Panc1 (cell line): ENCODE results near the gene TMED7. TPM values are rescaled to one million over a fixed set of nuclear protein-coding genes. Genes with fewer than 3 reads are reported as not detected.

Source experiments
- ATAC-seq: fragments of 200-7000 bp; cut with Tn5 transposase; 2 replicates; pipeline ENCODE4 v1.9.1; 2020; ENCODE audit warnings: mild to moderate bottlenecking, moderate library complexity
- BruUV-seq: library from RNA; stranded (reverse); fragments of 400-500 nt; replicated peaks from 2 replicates; lab custom pipeline; 2021; lab: Mats Ljungman, UMichigan
- CTCF ChIA-PET: fragments of 300-600 bp; sonication (Branson Sonifier 250); formaldehyde crosslinking; loops from one replicate; lab custom pipeline; 2022; ENCODE audit warnings: antibody characterized with exemption; lab: Charles Lee
- POLR2A ChIA-PET: fragments of 300-600 bp; sonication (Branson Sonifier 250); formaldehyde crosslinking; loops from one replicate; lab custom pipeline; 2022; ENCODE audit warnings: antibody characterized with exemption; lab: Charles Lee
- DNase-seq: peaks from one replicate; pipeline ENCODE4 v3.0.0-alpha.2; 2010; ENCODE audit warnings: low read depth, low spot score
- H3K27ac ChIP-seq: 2 replicates; pipeline ENCODE4 v1.5.1; 2011; ENCODE audit warnings: mild to moderate bottlenecking, low read length, inconsistent platforms
- H3K27me3 ChIP-seq: fragments of 200-500 bp; sonication (Bioruptor generic); 2 replicates; pipeline ENCODE4 v1.6.0; 2014; ENCODE audit warnings: low read length, inconsistent platforms; ENCODE audit not compliant: control insufficient read depth, insufficient read depth
- H3K36me3 ChIP-seq: fragments of 200-500 bp; sonication (Bioruptor generic); 2 replicates; pipeline ENCODE4 v1.5.1; 2014; ENCODE audit warnings: inconsistent platforms, mild to moderate bottlenecking, low read length, moderate library complexity; ENCODE audit not compliant: control insufficient read depth, insufficient read depth
- H3K4me1 ChIP-seq: 2 replicates; pipeline ENCODE4 v1.5.1; 2011; ENCODE audit warnings: inconsistent platforms, mild to moderate bottlenecking, low read length, moderate library complexity; ENCODE audit not compliant: control insufficient read depth, insufficient read depth
- H3K4me3 ChIP-seq, 2 experiments: 2 replicates each; pipeline ENCODE4 v1.5.1; 2011 to 2012; ENCODE audit warnings: low read depth in 2 of 2, low read length in 2 of 2, mild to moderate bottlenecking in 2 of 2, inconsistent platforms in 1 of 2, moderate library complexity in 1 of 2
- H3K9me3 ChIP-seq: fragments of 200-500 bp; sonication (Bioruptor generic); 2 replicates; pipeline ENCODE4 v1.5.1; 2014; ENCODE audit warnings: low read depth, mild to moderate bottlenecking, inconsistent platforms, low read length, moderate library complexity; ENCODE audit not compliant: control insufficient read depth, insufficient read depth
- POLR2AphosphoS5 ChIP-seq: IDR thresholded peaks from 2 replicates; pipeline ENCODE4 v1.6.1; 2012; ENCODE audit warnings: mild to moderate bottlenecking, low read depth, low read length, moderate library complexity
- SIN3A ChIP-seq: IDR thresholded peaks from 2 replicates; pipeline ENCODE4 v1.6.1; 2012; ENCODE audit warnings: low read depth, mild to moderate bottlenecking, low read length, moderate library complexity, borderline replicate concordance; ENCODE audit not compliant: insufficient read depth
- TCF7L2 ChIP-seq: IDR thresholded peaks from 2 replicates; pipeline ENCODE4 v1.6.1; 2011; ENCODE audit warnings: mild to moderate bottlenecking, low read depth, low read length, inconsistent platforms
- in situ Hi-C: cut with HindIII; loops from 2 replicates; pipeline ENCODE4 v1.10.0; 2016; ENCODE audit warnings: low sequenced_read_pairs, low pct_unique_long_range_greater_than_20kb
- intact Hi-C: fragments of 100-400 bp; cut with micrococcal nuclease; formaldehyde crosslinking; loops from one replicate; pipeline ENCODE4 v1.10.0; 2022; ENCODE audit not compliant: unreplicated experiment
- total RNA-seq: library from RNA; stranded (reverse); gene quantifications from one replicate; pipeline ENCODE4 v1.2.1, GENCODE V29; 2021; ENCODE audit not compliant: unreplicated experiment
- TF ChIP-seq, protein P1 (sequence below): fragments of 450-650 bp; IDR thresholded peaks from 2 replicates; pipeline ENCODE4 v1.5.1; 2017; ENCODE audit warnings: mild to moderate bottlenecking
- TF ChIP-seq, protein P2 (sequence below), 2 experiments: IDR thresholded peaks; 2 replicates each; pipeline ENCODE4 v1.6.1; 2011 to 2012; ENCODE audit warnings: low read depth in 2 of 2, control low read depth in 1 of 2, low read length in 1 of 2, mild to moderate bottlenecking in 1 of 2, moderate library complexity in 1 of 2; ENCODE audit not compliant: insufficient read depth in 1 of 2

The TMED7 gene
- total RNA-seq, 1 experiment from 2014 or later = 113 TPM

DNA sequence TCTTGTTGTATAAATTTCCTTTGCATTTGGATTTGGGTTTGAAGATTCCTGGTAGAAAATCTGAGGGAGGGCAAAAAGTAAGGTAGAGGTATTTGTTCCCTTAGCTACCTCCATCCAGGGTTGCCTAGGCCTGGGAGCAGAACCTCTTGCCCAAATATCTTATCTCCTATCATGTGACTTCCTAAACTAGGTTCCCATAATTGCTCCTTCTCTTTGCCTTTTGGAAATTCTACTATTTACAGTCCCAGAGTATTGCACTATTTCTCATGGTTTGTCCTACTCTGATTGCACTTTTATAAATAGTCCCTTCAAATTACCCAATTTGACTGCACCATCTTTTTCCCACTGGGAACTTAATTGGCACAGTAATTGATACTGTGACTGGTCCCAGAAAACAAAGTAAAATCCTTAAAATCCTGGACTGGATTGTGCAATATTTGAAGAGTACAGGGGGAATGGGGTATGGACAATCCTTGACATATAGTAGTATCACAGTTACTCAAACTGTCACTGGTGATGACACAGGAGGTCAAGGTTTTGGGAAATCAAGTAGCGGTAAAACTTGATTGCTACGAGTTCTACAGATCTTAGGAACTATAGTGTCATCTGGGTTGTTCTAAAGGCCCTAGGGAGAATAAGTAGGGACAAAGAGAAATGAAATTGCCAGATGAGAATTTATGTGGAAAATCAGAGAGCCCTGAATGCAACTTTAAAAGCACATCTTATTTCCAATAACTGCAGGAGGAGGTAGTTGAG lies 31.5 kb upstream of the TMED7 start:
- no TSS peak for BruUV-seq
- Histone ChIP-seq H3K9me3 (no peaks in the 10 kb centered on the region), H3K4me1 (no peaks in the 10 kb centered on the region), H3K27me3 (peaks cover 2% of the 10 kb centered on the region; the same call in 1 of the 2 replicates), H3K4me3 (no peak overlapping the region), H3K27ac (no peak overlapping the region), H3K36me3 (no peaks in the 10 kb centered on the region)
- intact Hi-C loops = no loop called here
- DNase-seq = no peak
- ATAC-seq = no peak
- TF ChIP-seq POLR2AphosphoS5 = no peak
- TF ChIP-seq, protein P1, sequence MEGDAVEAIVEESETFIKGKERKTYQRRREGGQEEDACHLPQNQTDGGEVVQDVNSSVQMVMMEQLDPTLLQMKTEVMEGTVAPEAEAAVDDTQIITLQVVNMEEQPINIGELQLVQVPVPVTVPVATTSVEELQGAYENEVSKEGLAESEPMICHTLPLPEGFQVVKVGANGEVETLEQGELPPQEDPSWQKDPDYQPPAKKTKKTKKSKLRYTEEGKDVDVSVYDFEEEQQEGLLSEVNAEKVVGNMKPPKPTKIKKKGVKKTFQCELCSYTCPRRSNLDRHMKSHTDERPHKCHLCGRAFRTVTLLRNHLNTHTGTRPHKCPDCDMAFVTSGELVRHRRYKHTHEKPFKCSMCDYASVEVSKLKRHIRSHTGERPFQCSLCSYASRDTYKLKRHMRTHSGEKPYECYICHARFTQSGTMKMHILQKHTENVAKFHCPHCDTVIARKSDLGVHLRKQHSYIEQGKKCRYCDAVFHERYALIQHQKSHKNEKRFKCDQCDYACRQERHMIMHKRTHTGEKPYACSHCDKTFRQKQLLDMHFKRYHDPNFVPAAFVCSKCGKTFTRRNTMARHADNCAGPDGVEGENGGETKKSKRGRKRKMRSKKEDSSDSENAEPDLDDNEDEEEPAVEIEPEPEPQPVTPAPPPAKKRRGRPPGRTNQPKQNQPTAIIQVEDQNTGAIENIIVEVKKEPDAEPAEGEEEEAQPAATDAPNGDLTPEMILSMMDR = no peak
- TF ChIP-seq TCF7L2 = no peak
- TF ChIP-seq, protein P2, sequence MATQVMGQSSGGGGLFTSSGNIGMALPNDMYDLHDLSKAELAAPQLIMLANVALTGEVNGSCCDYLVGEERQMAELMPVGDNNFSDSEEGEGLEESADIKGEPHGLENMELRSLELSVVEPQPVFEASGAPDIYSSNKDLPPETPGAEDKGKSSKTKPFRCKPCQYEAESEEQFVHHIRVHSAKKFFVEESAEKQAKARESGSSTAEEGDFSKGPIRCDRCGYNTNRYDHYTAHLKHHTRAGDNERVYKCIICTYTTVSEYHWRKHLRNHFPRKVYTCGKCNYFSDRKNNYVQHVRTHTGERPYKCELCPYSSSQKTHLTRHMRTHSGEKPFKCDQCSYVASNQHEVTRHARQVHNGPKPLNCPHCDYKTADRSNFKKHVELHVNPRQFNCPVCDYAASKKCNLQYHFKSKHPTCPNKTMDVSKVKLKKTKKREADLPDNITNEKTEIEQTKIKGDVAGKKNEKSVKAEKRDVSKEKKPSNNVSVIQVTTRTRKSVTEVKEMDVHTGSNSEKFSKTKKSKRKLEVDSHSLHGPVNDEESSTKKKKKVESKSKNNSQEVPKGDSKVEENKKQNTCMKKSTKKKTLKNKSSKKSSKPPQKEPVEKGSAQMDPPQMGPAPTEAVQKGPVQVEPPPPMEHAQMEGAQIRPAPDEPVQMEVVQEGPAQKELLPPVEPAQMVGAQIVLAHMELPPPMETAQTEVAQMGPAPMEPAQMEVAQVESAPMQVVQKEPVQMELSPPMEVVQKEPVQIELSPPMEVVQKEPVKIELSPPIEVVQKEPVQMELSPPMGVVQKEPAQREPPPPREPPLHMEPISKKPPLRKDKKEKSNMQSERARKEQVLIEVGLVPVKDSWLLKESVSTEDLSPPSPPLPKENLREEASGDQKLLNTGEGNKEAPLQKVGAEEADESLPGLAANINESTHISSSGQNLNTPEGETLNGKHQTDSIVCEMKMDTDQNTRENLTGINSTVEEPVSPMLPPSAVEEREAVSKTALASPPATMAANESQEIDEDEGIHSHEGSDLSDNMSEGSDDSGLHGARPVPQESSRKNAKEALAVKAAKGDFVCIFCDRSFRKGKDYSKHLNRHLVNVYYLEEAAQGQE (IDR thresholded peaks at IDR 0.05; ENCODE audit: insufficient read depth in 1 of 2, low read depth in 2 of 2, low read length in 1 of 2) = no peak
- no peak for TF ChIP-seq SIN3A
- CTCF ChIA-PET = no interaction called here
- in situ Hi-C loops = no loop called here
- POLR2A ChIA-PET = no interaction called here

DNA sequence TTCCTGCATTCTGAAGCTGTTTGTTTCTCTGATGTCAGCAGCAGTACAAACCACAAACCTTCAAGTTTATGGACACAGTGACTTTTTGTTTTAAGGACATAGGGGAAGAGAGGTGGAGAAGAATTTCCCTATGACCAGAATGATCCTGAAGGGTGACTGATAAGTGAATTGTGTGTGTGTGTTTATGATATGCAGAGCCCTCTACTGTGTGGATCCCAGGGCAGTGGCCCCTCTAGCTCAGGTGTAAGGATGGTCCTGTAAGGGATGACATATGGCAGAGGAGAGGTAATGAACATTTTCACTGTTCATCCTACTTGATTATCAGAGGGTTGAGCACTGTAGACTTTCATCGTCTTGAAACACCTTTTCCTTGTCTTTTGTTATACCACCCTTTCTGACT lies 30.6 kb upstream of the TMED7 start:
- BruUV-seq = no TSS peak
- Histone ChIP-seq H3K9me3 (no peaks in the 10 kb centered on the region), H3K27ac (no peak overlapping the region), H3K36me3 (no peaks in the 10 kb centered on the region), H3K4me3 (no peak overlapping the region), H3K27me3 (no peaks in the 10 kb centered on the region; the same call in 1 of the 2 replicates), H3K4me1 (no peaks in the 10 kb centered on the region)
- intact Hi-C loops = no loop called here
- TF ChIP-seq, protein P2 (IDR thresholded peaks at IDR 0.05; ENCODE audit: insufficient read depth in 1 of 2, low read depth in 2 of 2, low read length in 1 of 2) = no peak
- TF ChIP-seq, protein P1 = no peak
- no peak for TF ChIP-seq SIN3A
- TF ChIP-seq POLR2AphosphoS5 = no peak
- no peak for TF ChIP-seq TCF7L2
- ChIA-PET CTCF (no interaction called here), POLR2A (no interaction called here)
- in situ Hi-C loops = no loop called here
- no peak for DNase-seq
- no peak for ATAC-seq
